ENCODE measurements around the gene SHISA3.

DNA sequence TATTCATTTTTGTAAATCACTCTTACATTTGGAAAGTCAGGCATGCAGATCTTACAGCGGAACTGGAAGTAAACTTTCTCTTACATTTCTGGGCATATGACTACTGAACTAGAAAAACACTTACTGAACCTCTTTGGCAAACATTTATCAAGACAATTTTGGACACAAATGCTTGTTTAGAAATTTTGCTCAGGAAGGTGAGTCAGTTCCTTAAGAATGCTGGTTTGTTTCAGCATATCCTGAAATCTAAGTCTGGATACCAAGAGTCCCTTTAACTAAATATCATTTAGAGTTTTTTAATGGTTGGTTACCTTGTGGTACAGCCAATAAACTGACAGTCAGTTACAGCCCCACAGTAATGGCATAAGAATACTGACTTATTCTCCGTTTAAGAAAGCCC lies 15.0 kb downstream of the SHISA3 start:
- TF ChIP-seq, protein P1, sequence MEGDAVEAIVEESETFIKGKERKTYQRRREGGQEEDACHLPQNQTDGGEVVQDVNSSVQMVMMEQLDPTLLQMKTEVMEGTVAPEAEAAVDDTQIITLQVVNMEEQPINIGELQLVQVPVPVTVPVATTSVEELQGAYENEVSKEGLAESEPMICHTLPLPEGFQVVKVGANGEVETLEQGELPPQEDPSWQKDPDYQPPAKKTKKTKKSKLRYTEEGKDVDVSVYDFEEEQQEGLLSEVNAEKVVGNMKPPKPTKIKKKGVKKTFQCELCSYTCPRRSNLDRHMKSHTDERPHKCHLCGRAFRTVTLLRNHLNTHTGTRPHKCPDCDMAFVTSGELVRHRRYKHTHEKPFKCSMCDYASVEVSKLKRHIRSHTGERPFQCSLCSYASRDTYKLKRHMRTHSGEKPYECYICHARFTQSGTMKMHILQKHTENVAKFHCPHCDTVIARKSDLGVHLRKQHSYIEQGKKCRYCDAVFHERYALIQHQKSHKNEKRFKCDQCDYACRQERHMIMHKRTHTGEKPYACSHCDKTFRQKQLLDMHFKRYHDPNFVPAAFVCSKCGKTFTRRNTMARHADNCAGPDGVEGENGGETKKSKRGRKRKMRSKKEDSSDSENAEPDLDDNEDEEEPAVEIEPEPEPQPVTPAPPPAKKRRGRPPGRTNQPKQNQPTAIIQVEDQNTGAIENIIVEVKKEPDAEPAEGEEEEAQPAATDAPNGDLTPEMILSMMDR (IDR thresholded peaks at IDR 0.05) = no peak
- TF ChIP-seq POLR2AphosphoS5 (IDR thresholded peaks at IDR 0.05) (no peak), POLR2A (IDR thresholded peaks at IDR 0.05) (no peak)

Data from upper lobe of left lung (tissue), 4 donors.